Panc1 (cell line): ENCODE data around the gene MGMT. TPM values are rescaled to one million over a fixed set of nuclear protein-coding genes. Genes with fewer than 3 reads are reported as not detected.

Source experiments
- ATAC-seq: fragments of 200-7000 bp; cut with Tn5 transposase; 2 replicates; pipeline ENCODE4 v1.9.1; 2020; ENCODE audit warnings: mild to moderate bottlenecking, moderate library complexity
- BruUV-seq: library from RNA; stranded (reverse); fragments of 400-500 nt; replicated peaks from 2 replicates; lab custom pipeline; 2021; lab: Mats Ljungman, UMichigan
- CTCF ChIA-PET: fragments of 300-600 bp; sonication (Branson Sonifier 250); formaldehyde crosslinking; loops from one replicate; lab custom pipeline; 2022; ENCODE audit warnings: antibody characterized with exemption; lab: Charles Lee
- POLR2A ChIA-PET: fragments of 300-600 bp; sonication (Branson Sonifier 250); formaldehyde crosslinking; loops from one replicate; lab custom pipeline; 2022; ENCODE audit warnings: antibody characterized with exemption; lab: Charles Lee
- DNase-seq: peaks from one replicate; pipeline ENCODE4 v3.0.0-alpha.2; 2010; ENCODE audit warnings: low read depth, low spot score
- H3K27ac ChIP-seq: 2 replicates; pipeline ENCODE4 v1.5.1; 2011; ENCODE audit warnings: mild to moderate bottlenecking, low read length, inconsistent platforms
- H3K27me3 ChIP-seq: fragments of 200-500 bp; sonication (Bioruptor generic); 2 replicates; pipeline ENCODE4 v1.6.0; 2014; ENCODE audit warnings: low read length, inconsistent platforms; ENCODE audit not compliant: control insufficient read depth, insufficient read depth
- H3K36me3 ChIP-seq: fragments of 200-500 bp; sonication (Bioruptor generic); 2 replicates; pipeline ENCODE4 v1.5.1; 2014; ENCODE audit warnings: inconsistent platforms, mild to moderate bottlenecking, low read length, moderate library complexity; ENCODE audit not compliant: control insufficient read depth, insufficient read depth
- H3K4me1 ChIP-seq: 2 replicates; pipeline ENCODE4 v1.5.1; 2011; ENCODE audit warnings: inconsistent platforms, mild to moderate bottlenecking, low read length, moderate library complexity; ENCODE audit not compliant: control insufficient read depth, insufficient read depth
- H3K4me3 ChIP-seq, 2 experiments: 2 replicates each; pipeline ENCODE4 v1.5.1; 2011 to 2012; ENCODE audit warnings: low read depth in 2 of 2, low read length in 2 of 2, mild to moderate bottlenecking in 2 of 2, inconsistent platforms in 1 of 2, moderate library complexity in 1 of 2
- H3K9me3 ChIP-seq: fragments of 200-500 bp; sonication (Bioruptor generic); 2 replicates; pipeline ENCODE4 v1.5.1; 2014; ENCODE audit warnings: low read depth, mild to moderate bottlenecking, inconsistent platforms, low read length, moderate library complexity; ENCODE audit not compliant: control insufficient read depth, insufficient read depth
- POLR2AphosphoS5 ChIP-seq: IDR thresholded peaks from 2 replicates; pipeline ENCODE4 v1.6.1; 2012; ENCODE audit warnings: mild to moderate bottlenecking, low read depth, low read length, moderate library complexity
- REST ChIP-seq, 2 experiments: IDR thresholded peaks; 2 replicates each; pipeline ENCODE4 v1.6.1; 2011 to 2012; ENCODE audit warnings: low read depth in 2 of 2, control low read depth in 1 of 2, low read length in 1 of 2, mild to moderate bottlenecking in 1 of 2, moderate library complexity in 1 of 2; ENCODE audit not compliant: insufficient read depth in 1 of 2
- SIN3A ChIP-seq: IDR thresholded peaks from 2 replicates; pipeline ENCODE4 v1.6.1; 2012; ENCODE audit warnings: low read depth, mild to moderate bottlenecking, low read length, moderate library complexity, borderline replicate concordance; ENCODE audit not compliant: insufficient read depth
- TCF7L2 ChIP-seq: IDR thresholded peaks from 2 replicates; pipeline ENCODE4 v1.6.1; 2011; ENCODE audit warnings: mild to moderate bottlenecking, low read depth, low read length, inconsistent platforms
- in situ Hi-C: cut with HindIII; loops from 2 replicates; pipeline ENCODE4 v1.10.0; 2016; ENCODE audit warnings: low sequenced_read_pairs, low pct_unique_long_range_greater_than_20kb
- intact Hi-C: fragments of 100-400 bp; cut with micrococcal nuclease; formaldehyde crosslinking; loops from one replicate; pipeline ENCODE4 v1.10.0; 2022; ENCODE audit not compliant: unreplicated experiment
- total RNA-seq: library from RNA; stranded (reverse); gene quantifications from one replicate; pipeline ENCODE4 v1.2.1, GENCODE V29; 2021; ENCODE audit not compliant: unreplicated experiment
- TF ChIP-seq, protein P1 (sequence below): fragments of 450-650 bp; IDR thresholded peaks from 2 replicates; pipeline ENCODE4 v1.5.1; 2017; ENCODE audit warnings: mild to moderate bottlenecking

The MGMT gene
- total RNA-seq, 1 experiment from 2014 or later = 27.3 TPM

- TF ChIP-seq REST (IDR thresholded peaks at IDR 0.05; ENCODE audit: insufficient read depth in 1 of 2, low read depth in 2 of 2, low read length in 1 of 2) (no peak), SIN3A (no peak), TCF7L2 (no peak), POLR2AphosphoS5 (no peak)
- TF ChIP-seq, protein P1, sequence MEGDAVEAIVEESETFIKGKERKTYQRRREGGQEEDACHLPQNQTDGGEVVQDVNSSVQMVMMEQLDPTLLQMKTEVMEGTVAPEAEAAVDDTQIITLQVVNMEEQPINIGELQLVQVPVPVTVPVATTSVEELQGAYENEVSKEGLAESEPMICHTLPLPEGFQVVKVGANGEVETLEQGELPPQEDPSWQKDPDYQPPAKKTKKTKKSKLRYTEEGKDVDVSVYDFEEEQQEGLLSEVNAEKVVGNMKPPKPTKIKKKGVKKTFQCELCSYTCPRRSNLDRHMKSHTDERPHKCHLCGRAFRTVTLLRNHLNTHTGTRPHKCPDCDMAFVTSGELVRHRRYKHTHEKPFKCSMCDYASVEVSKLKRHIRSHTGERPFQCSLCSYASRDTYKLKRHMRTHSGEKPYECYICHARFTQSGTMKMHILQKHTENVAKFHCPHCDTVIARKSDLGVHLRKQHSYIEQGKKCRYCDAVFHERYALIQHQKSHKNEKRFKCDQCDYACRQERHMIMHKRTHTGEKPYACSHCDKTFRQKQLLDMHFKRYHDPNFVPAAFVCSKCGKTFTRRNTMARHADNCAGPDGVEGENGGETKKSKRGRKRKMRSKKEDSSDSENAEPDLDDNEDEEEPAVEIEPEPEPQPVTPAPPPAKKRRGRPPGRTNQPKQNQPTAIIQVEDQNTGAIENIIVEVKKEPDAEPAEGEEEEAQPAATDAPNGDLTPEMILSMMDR = no peak
- in situ Hi-C loops = no loop called here
- H3K4me1 ChIP-seq = peaks cover 6% of the 10 kb centered on the region; the same call in 1 of the 2 replicates
- POLR2A ChIA-PET = no interaction called here
- intact Hi-C loops = no loop called here
- H3K27ac ChIP-seq = no peak overlapping the region
- ATAC-seq = no peak
- no TSS peak for BruUV-seq
- no peak overlapping the region for H3K4me3 ChIP-seq
- DNase-seq = no peak
- H3K36me3 ChIP-seq = no peaks in the 10 kb centered on the region
- no peaks in the 10 kb centered on the region for H3K9me3 ChIP-seq
- CTCF ChIA-PET = no interaction called here
- H3K27me3 ChIP-seq = no peaks in the 10 kb centered on the region
Observed at GRCh38 chr10:129536336-129536735, 69.3 kb downstream of the MGMT start.

DNA sequence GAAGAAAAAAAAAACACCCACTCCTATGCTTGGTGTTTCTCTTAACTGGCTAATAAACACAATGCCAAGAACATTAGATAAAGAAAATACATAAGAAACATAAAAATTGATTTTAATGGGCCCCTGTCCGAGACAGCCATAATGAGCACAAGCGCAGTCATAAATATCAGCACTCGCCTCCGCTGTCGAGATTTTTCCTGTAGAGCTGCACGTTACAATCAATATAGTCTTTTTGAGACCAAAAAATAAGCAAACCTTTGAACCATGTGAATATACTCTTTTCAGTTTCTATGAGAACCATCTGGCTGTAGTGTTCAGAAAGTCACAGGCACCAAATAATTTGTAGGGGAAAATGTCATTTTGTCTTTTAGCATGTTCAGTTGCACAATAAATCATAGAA, 70.1 kb downstream of the MGMT start:
- BruUV-seq = no TSS peak
- Histone ChIP-seq H3K9me3 (no peaks in the 10 kb centered on the region), H3K4me1 (no peaks in the 10 kb centered on the region), H3K27me3 (no peaks in the 10 kb centered on the region), H3K27ac (no peak overlapping the region), H3K36me3 (no peaks in the 10 kb centered on the region), H3K4me3 (no peak overlapping the region)
- ATAC-seq (no peak), DNase-seq (no peak)
- in situ Hi-C loops (no loop called here), intact Hi-C loops (no loop called here)
- TF ChIP-seq POLR2AphosphoS5 (no peak), SIN3A (no peak), REST (IDR thresholded peaks at IDR 0.05; ENCODE audit: insufficient read depth in 1 of 2, low read depth in 2 of 2, low read length in 1 of 2) (no peak), TCF7L2 (no peak)
- TF ChIP-seq, protein P1 = no peak
- ChIA-PET POLR2A (no interaction called here), CTCF (no interaction called here)
